ENCODE results near the gene IDUA.

Gene IDUA

GRCh38 chr4:956531-957230, 30.2 kb upstream of the IDUA start:
- DNase-seq (ENCODE audit: low read depth), result no peak

GRCh38 chr4:957231-957580, 29.6 kb upstream of the IDUA start:
- DNase-seq (ENCODE audit: low read depth), result no peak

GRCh38 chr4:957581-958313, 29.1 kb upstream of the IDUA start:
- DNase-seq (ENCODE audit: low read depth), result no peak

- DNase-seq (ENCODE audit: low read depth), result no peak
These were observed 28.6 kb upstream of the IDUA start for GRCh38 chr4:958314-958665.

- no peak for DNase-seq (ENCODE audit: low read depth)
These were observed 28.0 kb upstream of the IDUA start for GRCh38 chr4:958696-959337.

GRCh38 chr4:959338-960139, 27.3 kb upstream of the IDUA start:
- DNase-seq (ENCODE audit: low read depth), result no peak

- DNase-seq (ENCODE audit: low read depth), result no peak
These were observed 26.7 kb upstream of the IDUA start for GRCh38 chr4:960140-960635.

GRCh38 chr4:960636-961350, 26.1 kb upstream of the IDUA start:
- DNase-seq (ENCODE audit: low read depth), result no peak

- no peak for DNase-seq (ENCODE audit: low read depth)
These were observed 25.3 kb upstream of the IDUA start for GRCh38 chr4:961351-962230.

- no peak for DNase-seq (ENCODE audit: low read depth)
These were observed 24.3 kb upstream of the IDUA start for GRCh38 chr4:962231-963208.

- DNase-seq (ENCODE audit: low read depth), result no peak
These were observed 23.3 kb upstream of the IDUA start for GRCh38 chr4:963276-964225.

GRCh38 chr4:964346-965025, 22.4 kb upstream of the IDUA start:
- DNase-seq (ENCODE audit: low read depth), result no peak

- no peak for DNase-seq (ENCODE audit: low read depth)
These were observed 21.6 kb upstream of the IDUA start for GRCh38 chr4:965048-965765.

GRCh38 chr4:965766-966134, 21.1 kb upstream of the IDUA start:
- DNase-seq (ENCODE audit: low read depth), result no peak

- no peak for DNase-seq (ENCODE audit: low read depth)
These were observed 20.4 kb upstream of the IDUA start for GRCh38 chr4:966266-967112.
